GM21737 (cell line): Measurements from ENCODE around the gene DUSP1.
"Not testable (repeated sequence)": the region's sequence is repeated elsewhere in the genome, so short reads cannot be mapped to it uniquely, and the experiment has no call there.

Experiments used
- ATAC-seq: cut with Tn5 transposase; IDR thresholded peaks from one replicate; pipeline ENCODE4 v1.9.1; 2021; ENCODE audit warnings: mild to moderate bottlenecking, moderate library complexity; ENCODE audit not compliant: unreplicated experiment

The DUSP1 gene

GRCh38 chr5:172798422-172799215 is 27.6 kb upstream of the DUSP1 start:
- no peak for ATAC-seq

GRCh38 chr5:172797771-172798191 is 26.8 kb upstream of the DUSP1 start:
- no peak for ATAC-seq

- no peak for ATAC-seq
Measured at GRCh38 chr5:172796306-172796705, 25.3 kb upstream of the DUSP1 start.

GRCh38 chr5:172795318-172795977 is 24.5 kb upstream of the DUSP1 start:
- ATAC-seq: no peak

GRCh38 chr5:172793577-172794488 is 22.8 kb upstream of the DUSP1 start:
- ATAC-seq: no peak

GRCh38 chr5:172792701-172793570 is 21.9 kb upstream of the DUSP1 start:
- ATAC-seq: no peak

GRCh38 chr5:172791726-172792445 is 20.9 kb upstream of the DUSP1 start:
- no peak for ATAC-seq

- no peak for ATAC-seq
Measured at GRCh38 chr5:172791286-172791685, 20.3 kb upstream of the DUSP1 start.

GRCh38 chr5:172790496-172790889 is 19.5 kb upstream of the DUSP1 start:
- no peak for ATAC-seq

- no peak for ATAC-seq
Measured at GRCh38 chr5:172789687-172790495, 18.9 kb upstream of the DUSP1 start.

- no peak for ATAC-seq
Measured at GRCh38 chr5:172788771-172789686, 18.0 kb upstream of the DUSP1 start.

GRCh38 chr5:172787538-172787937 is 16.5 kb upstream of the DUSP1 start:
- not testable (repeated sequence) for ATAC-seq

GRCh38 chr5:172786736-172787462 is 15.9 kb upstream of the DUSP1 start:
- ATAC-seq: no peak

- no peak for ATAC-seq
Measured at GRCh38 chr5:172785429-172786088, 14.6 kb upstream of the DUSP1 start.

- not testable (repeated sequence) for ATAC-seq
Measured at GRCh38 chr5:172784162-172784561, 13.2 kb upstream of the DUSP1 start.

GRCh38 chr5:172783319-172783718 is 12.3 kb upstream of the DUSP1 start:
- not testable (repeated sequence) for ATAC-seq
